ENCODE data around the gene MOCOS.

MOCOS gene

DNA sequence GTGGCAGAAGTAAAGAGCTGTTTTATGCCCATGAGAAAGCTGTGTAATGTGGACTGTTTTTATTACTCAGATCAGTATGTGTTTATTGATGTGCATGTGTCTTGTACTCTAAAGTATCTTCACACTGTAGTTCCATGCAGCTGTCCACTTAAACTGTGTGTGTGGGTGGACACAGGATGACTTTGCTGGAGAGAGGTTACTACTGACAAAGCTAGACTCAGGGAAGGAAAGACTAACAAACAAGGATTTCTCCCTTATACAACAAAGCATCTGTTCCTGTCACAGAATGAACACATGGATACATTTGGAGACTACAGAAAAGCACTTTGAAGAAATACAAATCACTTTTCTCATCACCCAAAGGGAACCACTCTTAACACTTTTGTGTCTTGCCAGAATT, 120.2 kb downstream of the MOCOS start:
- no peak for DNase-seq

DNA sequence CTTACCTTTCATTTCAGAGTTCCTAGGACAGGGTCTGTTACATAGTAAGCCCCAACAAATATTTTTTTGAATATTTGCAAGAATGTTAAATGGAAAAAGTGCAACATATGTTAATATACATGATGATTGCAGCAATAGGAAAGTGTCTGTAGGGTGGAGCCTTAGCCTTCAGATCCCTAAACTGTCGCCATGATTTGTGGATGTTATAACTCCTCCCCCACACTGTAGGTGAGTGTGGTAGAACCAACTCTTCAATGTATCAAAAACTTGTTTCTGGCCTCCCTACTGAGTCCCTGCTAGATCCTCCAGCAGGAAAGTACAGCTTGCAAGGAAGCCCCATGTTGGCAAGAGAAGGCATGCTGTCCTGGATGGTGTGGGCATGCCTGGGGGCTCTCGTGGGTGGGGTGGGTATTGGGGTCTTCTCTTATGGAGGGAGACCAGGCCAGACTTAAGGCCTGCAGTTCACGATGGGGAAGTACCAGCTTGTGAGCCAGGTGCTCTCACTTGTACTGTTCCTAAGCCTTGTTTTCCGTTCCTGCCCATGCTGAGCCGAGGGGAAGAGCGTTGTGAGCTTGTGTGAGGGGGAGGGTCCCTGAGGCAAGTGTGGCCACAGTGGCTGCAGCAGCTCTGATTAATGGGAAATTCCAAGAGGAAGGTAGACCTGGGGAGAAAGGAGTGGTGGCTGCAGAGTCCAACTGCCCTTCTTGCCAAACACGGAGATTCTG, 121.6 kb downstream of the MOCOS start:
- no peak for DNase-seq

- DNase-seq = no peak
These were observed 122.4 kb downstream of the MOCOS start for GRCh38 chr18:36309436-36310391.

DNA sequence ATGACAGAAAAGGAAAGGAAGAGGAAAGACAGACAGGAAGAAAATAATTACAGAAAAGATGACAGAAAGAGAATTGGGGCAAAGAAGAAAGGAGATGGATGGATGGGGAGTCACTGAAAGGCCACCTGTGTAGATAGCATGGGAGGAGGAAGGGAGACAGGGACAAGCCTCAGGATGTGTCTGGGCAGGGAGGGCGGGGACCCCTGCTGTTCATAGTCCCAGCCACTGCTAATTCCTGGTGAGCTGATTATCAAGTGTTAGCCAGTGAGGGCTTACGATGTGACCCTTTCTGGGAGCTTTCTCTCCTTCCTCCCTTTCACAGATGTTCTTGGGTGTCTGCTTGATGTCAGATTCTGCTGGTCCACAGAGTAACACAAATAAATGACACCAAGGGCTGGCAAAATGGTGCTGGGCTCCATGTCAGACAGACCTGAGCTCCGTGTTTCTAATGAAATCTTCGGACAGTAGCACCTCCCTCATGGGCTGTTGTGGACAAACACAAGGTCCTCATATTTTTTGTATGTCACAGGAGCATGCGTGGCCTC, 123.8 kb downstream of the MOCOS start:
- no peak for DNase-seq

DNA sequence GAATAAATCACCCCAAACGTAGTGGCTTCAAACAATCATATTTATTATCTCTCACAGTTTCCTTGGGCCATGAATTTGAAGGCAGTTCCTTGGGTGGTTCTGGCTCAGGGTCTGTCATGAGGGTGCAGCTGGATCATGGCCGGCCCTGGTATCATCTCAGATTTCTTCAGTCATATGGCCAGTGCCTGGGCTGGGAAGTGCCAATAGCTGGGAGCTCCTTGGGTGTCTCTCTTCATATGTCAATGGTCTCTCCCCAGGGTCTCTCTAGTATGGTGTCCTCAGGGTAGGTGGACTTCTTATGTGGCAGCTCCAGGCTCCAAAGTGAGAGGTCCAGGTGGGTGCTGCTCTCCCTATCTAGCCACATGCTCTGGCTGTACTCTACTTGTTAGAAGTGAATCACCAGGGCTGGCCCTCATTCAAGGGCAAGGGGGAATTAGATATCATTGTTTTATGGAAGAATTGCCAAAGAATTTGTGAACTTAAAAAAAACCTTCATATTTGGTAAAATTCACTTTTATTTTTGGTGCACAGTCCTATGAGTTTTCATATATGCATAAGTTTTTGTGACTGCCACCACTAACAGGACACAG, 125.6 kb downstream of the MOCOS start:
- no peak for DNase-seq

- DNase-seq = no peak
These were observed 126.8 kb downstream of the MOCOS start for GRCh38 chr18:36314098-36314497.

- no peak for DNase-seq
These were observed 127.5 kb downstream of the MOCOS start for GRCh38 chr18:36314754-36315153.

- DNase-seq = no peak
These were observed 128.4 kb downstream of the MOCOS start for GRCh38 chr18:36315736-36316135.

DNA sequence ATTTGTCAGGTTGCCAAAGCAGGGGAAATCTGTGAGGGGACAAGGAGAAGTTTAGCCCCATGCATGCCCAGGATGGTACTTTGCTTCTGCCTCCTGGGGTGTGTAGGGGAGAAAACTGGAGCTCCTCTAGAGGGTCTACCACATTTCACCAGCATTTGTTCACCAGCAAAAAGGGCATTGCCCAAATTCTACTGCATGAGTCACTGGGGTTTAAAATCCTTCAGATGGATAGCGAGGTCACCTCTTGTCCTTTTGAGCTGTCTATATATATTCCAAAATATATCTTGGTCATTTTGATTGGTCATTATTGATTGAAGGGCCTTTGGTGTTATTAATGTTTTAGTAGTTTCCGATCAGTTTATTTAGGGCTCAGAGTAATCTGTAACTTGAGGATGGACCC, 128.9 kb downstream of the MOCOS start:
- no peak for DNase-seq

Data from left hindlimb (tissue), 1 donor.